Measurements from ENCODE around the gene RPGRIP1L. TPM values are rescaled to one million over a fixed set of nuclear protein-coding genes. Genes with fewer than 3 reads are reported as not detected.

Gene RPGRIP1L
- total RNA-seq, 1 donor from 2014 or later = 15.6 TPM

DNA sequence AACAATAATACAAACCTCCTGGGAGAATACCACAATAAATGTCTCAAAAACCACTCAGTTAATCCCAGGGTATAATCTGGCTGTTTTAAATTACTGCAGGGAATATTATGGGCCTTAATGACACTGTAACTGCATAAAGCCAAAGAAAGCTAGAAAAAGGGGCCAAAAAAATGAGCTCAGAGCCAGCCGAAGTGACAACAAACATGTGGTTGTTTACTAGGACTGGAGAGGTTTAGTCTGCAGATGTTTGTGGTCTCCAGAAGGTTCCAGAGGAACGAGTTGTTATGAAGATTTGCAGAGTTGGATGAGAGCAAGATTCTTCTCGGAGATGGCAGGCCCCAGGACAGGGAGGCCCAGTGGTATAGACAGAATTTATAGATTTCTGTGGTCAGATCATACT, 103.5 kb downstream of the RPGRIP1L start:
- DNase-seq = peak; percentile 94

DNA sequence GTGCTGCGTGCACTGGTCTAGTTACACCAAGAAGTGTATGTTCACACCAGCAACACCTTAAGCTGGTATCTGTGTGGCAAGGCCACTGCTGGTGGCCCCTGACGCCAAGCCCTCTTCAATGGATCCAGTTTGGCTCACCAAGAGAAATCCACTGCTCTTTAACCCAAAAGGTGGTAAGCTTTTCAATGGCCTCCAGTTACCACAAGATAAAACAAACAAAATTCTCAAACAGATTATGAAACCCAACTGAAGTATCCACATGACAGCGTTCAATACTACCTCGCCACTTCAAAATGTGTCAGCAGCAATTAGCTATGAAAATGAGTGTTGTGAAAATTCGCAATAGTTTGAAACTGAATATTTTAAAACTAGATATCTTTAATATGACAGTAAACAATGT, 104.1 kb downstream of the RPGRIP1L start:
- DNase-seq = peak; percentile 71

DNA sequence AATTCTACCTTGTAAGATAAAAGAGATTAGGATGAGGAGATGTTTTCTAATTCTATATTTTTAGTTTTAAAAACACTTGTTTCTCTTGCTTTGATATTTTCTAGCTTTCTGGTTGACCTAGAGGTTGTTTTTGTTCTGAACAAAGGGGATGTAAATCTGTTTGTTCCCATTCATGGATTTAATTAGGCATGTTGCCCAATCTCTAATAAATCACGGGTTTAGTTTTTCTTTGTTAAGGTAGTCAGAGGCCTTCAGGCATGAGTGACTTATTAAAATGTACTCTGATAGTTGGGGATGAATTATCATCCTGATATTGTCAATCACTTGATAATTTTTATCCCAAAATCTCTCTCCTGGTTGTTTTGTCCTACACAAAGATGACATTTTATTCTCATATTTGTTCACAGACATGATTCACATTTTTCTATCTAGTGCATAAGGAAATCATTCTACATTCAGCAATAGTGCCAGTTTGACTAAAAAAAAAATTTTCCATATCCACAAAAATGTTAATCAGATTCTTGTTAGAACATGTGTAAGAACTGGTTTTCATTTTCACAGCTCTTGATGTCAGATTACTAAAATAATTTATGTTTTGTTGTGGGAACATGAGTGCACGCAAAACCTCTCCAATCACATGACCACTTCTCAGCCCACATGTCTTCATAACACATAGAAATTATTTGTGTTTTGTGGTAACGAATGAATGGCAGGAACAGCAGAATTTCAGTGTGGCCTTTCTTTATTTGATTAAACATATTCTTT, 105.0 kb downstream of the RPGRIP1L start:
- peak; percentile 94 for DNase-seq

DNA sequence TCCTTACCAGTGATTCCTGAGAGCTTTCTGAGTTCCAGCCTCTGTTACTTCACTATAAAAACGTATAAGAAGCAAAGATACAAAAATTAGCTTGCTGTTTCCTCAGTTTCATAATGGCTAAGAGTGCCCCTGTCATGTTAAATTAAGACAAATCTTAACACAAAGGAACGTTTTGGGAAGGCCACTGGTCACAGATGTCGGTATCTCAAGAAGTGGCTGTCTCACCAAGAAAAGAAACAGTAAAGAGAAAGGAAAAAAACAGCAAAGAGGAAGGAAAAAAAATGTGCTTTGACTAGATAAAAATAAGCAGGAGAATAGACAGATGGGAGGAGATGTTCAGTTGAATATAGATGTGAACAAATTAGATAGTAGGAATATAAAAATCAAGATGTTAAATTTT, 105.9 kb downstream of the RPGRIP1L start:
- no peak for DNase-seq

DNA sequence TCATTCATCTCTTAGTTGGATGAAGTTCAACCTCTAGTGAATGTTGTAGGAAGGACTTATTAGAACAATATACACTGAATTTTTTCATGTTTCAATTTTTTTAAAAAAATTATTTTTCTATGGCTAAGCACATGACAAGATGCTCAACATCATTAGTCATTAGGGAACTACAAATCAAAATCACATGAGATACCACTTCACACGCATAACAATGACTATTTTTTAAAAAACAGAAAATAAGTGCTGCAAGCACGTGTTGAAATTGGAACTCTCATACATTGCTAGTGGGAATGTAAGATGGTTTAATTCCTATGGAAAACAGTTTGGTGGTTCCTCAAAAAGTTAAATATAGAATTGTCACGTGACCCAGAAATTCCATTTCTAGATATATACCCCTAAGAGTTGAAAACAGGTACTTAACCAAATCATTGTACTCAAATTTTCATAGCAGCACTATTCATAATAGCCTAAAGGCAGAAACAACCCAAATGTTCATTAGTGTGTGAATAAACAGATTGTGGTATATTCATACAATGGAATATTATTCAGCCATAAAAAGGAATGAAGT, 115.5 kb downstream of the RPGRIP1L start:
- no peak for DNase-seq

DNA sequence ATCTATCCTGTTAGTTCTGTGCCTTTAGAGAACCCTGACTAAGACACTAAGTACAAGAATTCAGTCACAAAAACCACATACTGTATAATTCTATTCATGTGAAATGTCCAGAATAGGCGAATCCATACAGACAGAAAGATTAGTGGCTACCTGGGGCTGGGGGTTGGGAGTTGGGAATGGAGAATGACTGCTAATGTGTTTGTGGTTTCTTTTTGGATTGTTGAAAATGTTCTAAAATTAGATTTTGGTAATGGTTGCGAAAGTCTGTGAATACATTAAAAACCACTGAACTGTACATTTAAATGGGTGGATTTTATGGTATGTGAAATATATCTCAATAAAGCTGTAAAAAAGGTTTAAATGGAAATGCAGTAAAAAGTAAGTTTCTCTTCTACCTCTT, 120.3 kb downstream of the RPGRIP1L start:
- no peak for DNase-seq

DNA sequence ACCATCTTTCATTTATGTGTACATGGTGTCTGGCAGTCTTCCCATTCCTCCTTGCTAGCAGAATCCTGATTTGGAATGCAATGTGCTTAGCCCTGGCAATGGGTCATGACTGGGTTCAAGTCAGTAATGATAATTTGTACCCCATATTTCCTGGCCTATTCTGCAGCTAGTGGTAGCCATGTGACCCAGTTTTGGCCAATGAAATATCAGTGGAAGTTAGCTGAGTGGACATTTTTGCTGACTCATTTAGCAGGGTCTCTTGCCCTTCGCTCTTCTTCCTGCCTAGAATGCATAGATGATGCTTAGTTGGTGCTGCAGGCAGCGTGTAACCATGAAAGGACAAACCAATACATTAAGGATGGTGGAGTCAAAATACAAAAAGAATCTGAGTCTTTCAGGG, 121.9 kb downstream of the RPGRIP1L start:
- DNase-seq = no peak

DNA sequence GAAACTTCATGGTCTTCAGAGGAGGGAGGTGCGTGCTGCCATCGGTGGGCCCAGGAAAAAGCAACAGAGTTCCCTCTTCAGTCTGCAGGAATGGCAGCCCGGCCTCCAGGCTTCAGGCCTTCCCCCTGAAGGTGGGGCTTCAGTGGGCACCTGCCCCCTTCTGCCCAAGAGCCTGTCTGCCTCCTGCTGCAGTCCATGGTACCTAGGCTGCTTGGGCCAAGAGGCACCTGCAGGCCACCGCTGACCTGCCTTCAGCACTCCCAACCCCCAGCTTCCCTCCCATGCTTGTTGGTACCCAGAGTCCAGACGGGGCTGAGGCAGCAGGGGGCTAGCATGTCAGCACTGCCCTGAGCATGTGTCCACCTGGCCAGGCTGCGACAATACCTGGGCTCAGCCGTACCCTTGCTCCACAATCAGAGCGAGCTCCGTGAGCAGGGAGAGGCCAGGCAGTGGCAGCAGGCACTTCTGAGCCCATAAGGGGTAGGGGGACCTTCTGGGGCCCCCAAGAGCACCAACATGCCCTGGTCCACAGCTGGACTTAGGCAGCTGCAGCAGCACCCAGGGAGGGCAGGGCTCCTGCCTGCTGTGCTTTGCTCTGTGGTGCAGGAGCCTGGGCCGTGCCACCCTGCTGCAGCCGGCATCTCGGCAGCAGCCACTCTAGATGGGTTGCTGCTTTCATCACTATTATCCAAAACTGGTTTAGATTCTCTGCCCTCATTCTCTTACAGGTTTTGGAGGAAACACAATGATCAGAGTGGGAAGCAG, 123.4 kb downstream of the RPGRIP1L start:
- no peak for DNase-seq

DNA sequence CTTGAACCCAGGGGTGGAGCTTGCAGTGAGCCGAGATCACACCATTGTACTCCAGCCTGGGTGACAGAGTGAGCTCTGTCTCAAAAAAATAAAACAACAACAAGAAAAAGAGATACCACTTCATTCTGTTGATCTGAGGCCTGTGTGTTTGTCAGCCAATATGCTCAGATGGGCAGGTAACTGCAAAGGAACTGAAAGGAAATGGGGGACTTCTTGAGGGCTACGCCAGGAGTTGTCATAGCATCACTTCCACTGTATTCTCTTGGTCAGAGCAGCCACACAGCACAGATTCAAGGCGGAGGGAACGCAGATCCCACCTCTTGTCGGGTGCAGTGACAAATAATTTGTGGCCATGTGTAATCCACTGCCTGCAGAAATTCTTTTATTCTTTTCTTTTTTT, 126.8 kb downstream of the RPGRIP1L start:
- no peak for DNase-seq

DNA sequence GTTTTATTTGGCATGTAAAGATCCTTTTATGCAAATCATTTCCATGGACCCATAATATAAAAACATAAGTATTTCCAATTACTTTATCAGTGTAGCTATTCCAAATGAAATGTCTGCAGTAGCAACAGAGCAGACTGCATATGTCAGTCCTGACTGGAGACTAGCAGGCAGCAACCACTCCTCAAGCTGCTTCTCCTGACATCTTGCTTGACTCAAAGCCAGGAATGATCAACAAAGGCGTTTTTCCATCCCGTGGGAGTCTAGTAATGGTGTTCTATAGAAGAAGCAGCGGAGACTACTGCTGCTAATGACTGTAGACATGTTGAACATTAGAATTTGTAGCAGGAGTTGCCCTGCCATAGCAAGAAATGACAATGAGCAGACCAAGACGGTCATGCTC, 127.4 kb downstream of the RPGRIP1L start:
- DNase-seq = peak; percentile 25

DNA sequence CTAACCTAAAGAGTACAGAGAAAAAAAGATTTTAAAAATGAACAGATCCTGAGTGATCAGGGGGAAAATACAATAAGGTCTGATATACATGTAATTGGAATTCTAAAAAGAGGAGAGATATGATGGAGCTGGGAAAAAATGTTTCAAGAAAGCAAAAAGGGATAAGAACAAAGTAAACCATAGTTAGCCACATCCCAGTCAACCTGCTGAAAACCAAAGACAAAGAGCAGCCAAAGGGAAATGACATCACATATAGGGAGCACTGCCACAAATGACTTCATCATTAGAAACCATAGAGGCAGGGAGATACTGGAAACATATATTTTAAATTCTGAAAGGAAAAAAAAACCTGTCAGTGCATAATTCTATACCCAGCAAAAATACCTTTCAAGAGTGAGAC, 131.9 kb downstream of the RPGRIP1L start:
- no peak for DNase-seq

DNA sequence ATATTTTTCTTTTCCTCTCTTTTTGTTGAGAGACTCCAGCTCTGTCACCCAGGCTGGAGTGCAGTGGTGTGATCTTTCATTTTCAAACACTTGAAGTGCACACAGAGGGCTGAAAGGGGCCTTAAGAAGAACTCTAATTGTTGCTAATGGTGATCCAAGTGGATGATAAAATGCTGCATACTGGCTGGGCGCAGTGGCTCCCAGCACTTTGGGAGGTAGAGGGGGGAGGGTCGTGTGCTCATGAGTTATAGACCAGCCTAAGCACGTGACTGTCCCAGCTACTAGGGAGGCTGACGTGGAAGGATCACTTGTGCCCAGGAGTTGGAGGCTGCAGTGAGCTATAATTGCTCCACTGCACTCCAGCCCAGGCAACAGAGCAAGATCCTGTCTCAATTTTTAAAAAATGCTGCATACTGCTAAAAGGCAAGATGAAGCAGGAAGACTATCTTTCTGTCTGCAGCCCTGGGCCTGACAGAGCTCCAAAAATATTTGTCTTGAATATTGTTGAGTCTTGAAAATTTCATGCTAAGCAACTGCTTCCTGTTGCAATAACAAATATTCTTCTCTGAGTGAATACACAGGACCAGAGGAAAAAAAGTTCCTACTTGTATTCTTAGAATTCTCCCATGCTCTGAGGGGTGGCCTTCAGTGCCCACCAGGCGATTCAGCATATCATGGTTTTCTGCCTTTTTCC, 137.0 kb downstream of the RPGRIP1L start:
- peak; percentile 26 for DNase-seq

DNA sequence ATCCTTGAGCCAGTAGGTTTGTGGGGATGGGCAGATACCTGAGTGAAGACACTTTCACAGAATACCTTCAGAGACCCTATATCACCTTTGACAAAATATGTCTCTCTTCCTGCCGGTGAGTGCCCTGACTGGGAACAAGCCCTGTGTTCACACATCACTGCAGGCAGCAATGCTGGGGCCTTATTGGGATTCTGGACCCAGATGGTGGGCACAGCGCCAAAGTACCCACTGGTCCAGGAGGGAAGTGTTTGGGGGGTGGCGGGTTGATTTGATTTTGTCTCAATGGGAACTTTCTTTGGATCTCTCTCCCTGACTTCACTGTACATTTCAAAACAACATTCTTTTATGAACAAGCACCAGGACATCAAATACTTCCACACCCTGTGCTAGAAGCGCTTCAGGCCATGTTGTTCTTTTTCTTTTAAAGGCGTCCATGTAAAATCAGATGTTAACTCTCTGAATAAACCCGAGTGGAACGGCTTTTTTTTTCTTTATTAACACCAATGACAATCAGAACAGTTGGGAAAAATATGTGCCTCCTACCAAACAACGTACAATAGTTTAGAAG, 138.3 kb downstream of the RPGRIP1L start:
- peak; percentile 27 for DNase-seq

DNA sequence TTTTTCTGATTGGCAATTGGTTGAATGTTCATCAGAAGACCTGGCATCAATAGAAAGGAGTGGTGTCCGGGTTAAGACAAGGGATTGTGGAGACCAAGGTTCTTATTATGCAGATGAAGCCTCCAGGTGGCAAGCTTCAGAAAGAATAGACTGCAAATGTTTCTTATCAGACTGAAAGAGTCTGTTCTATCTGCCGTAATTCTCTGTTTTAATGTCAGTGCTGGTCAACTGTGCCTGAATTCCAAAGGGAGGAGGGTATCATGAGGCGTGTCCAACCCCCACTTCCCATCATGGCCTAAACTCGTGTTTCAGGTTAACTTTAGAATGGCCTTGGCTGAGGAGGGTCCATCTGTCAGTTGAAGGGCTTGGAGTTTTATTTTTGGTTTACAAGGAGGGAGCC, 140.2 kb downstream of the RPGRIP1L start:
- DNase-seq = no peak

DNA sequence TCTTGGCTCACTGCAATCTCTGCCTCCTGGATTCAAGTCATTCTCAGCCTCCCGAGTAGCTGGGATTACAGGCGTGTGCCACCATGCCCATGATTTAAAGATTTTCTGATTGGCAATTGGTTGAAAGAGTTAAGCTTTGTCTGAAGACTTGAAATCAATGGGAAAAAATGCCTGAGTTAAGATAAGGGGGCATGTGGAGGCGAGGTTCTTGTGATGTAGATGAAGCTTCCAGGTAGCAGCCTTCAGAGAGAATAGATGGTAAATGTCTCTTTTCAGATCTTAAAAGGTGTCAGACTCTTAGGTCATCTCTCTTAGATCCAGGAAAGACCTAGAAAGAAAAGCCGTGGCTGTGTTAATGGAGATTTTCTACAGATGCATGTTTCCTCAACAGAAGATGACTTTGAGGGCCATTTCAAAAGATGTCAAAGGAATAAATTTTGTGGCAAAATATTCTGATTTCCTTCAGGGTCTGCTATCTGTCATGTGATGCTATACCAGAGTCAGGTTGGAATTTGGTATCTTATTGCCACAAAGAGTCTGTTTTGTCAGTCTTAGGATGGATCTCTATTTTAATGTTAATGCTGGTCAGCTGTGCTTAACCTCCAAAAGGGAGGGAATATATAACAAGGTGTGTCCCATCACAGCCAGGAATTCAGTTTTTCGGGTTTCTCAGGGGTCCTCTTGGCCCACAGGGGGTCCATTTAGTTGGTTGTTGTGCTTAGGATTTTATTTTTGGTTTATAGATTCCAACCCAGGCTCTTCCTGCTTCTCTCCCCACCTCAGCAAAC, 142.4 kb downstream of the RPGRIP1L start:
- DNase-seq = no peak

DNA sequence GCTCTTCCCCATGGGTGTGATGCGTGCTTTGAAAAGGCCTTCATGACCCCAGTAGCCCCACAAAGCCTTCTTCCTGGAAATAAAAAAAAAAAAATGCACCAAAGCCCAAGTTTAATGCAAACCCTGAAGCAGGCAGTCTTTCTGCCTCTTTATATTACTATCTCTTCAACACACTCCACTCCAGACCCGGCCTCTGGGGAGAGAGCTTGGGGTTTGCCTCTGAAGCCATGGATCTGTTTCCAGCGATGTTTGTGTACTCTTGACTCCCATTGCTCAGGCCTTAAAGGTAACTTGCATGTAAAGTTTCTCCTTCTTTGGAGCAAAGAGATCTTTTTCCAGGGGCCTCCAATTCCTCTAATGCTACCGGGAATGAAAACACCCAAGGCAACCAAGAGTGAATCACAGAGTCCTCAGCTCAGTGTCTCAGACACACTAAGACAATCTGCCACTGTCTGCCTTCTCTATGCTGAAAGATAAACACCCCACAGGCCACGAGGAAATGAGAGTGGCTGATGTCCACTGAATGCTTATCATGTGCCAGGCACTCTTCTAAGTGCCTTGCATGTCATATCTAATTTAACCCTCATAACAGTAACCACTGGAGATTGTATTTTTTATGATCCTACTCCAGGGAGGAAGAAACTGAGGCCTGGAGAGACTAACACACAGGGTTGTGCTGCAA, 144.2 kb downstream of the RPGRIP1L start:
- DNase-seq = no peak

DNA sequence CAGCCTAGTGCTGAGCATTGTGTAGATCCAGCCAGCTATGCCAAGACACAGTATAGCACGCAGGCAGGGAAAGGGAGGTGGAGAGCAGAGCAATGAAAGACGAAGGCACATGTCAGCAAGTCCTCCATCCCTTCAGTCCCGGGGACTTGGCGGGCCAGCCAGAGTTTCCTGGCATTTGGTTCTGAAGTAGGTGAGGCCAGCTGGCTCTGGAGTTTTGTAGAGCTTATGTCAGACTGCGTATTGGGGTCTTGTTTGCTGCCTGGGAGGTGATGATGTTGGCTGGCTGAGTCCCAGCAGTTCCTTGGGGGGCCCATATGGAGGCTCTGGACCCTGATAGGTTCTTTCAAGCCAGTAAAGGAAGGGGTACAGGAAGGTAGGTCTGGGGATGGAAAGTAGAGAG, 144.9 kb downstream of the RPGRIP1L start:
- DNase-seq = peak; percentile 80

DNA sequence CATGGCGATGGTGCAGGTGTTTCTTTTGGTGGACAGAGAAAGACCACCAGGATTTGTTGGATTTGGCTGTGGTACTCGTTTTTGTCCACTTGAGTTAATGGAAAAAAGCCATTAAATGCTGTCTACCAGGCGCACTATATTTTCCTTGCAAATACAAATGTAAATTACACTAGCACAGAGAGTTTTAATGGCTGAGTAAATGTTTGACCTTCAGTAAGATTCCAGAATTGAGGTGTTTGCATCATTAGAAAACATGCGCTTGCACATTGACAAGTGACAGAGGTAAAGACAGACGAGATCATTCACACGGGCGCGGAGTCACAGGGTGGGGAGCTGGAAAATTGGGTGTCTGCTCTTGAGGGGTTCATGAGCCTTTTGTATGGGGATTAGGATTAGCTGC, 147.1 kb downstream of the RPGRIP1L start:
- DNase-seq = no peak

DNA sequence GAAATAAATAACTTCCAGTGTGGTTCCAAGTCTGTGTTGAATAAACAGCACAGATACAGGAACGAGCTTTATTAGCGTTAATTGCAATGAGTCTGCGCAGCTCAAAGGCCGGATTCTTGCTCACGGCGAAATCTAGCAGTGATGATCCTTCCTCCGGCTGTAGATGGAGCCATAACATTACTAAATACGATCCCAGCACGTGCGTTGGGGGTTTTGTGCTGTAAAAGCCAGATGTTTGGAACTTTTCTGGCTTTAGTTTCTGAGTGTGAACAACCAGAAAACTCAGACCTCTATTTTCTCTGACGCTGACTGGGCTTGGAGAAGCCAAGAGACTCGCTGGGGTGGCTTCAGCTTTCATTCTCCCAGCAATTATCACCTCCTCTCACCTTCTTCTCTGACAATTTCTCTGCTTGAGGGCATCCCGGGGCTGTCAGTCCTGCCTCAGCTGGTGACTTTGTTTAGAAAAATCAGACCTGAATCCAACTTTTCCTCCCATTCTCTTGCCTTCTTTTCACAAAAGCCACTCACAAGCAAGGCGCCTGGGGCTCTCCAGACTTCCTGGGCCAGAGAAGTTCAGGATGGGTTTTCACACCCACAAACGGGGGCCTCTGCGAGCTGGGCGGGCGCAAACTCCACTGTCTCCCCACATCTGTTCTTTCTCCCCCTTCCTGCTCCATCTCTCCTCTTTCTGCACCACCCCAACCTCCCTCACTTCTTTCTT, 153.5 kb downstream of the RPGRIP1L start:
- peak; percentile 98 for DNase-seq
